HepG2 (cell line): ENCODE measurements around the gene AP3D1. TPM values are rescaled to one million over a fixed set of nuclear protein-coding genes. Genes with fewer than 3 reads are reported as not detected.
A peak's percentile ranks its signal among the peaks of the same experiment; 100 is the strongest.

Experiments used
- ATAC-seq: fragments of 200-7000 bp; cut with Tn5 transposase; 3 replicates; pipeline ENCODE4 v1.9.1; 2020; ENCODE audit warnings: mild to moderate bottlenecking, moderate library complexity
- BruUV-seq: library from RNA; stranded (reverse); fragments of 400-500 nt; replicated peaks from 2 replicates; lab custom pipeline; 2021; lab: Mats Ljungman, UMichigan
- CTCF ChIA-PET: fragments of 300-600 bp; formaldehyde crosslinking; extraction: SDS; loops from one replicate; lab custom pipeline; 2021; ENCODE audit warnings: low total read pairs, inconsistent platforms, low intra/inter-chr PET ratio; lab: Yijun Ruan, JAX
- POLR2A ChIA-PET: fragments of 350-600 bp; sonication (Branson Sonifier 250); formaldehyde crosslinking; loops from one replicate; lab custom pipeline; 2020; ENCODE audit warnings: antibody characterized with exemption, inconsistent platforms; lab: Yijun Ruan, JAX
- DNase-seq: peaks from one replicate; pipeline ENCODE4 v3.0.0-alpha.2; 2015; ENCODE audit warnings: low spot score
- FAIRE-seq: peaks from 3 replicates; lab custom pipeline; 2011; peaks lifted over from hg19 to GRCh38; lab: Jason Lieb, UNC
- H2AFZ ChIP-seq: one replicate; pipeline ENCODE4 v1.6.1; 2011; ENCODE audit warnings: low read length, inconsistent platforms
- H3K27ac ChIP-seq: fragments of 300-600 bp; 3 replicates; pipeline ENCODE4 v1.8.0; 2011; ENCODE audit warnings: mixed run types, mild to moderate bottlenecking, mixed read lengths, low read length, inconsistent platforms; ENCODE audit not compliant: insufficient read depth; ENCODE audit errors: extremely low read length
- H3K27me3 ChIP-seq, 2 experiments: fragments of 200-600 bp in 1 of 2; 2 replicates in 1 of 2; 3 replicates in 1 of 2; pipeline versions ENCODE4 v1.6.0 to v1.8.0; 2011; ENCODE audit warnings: low read length in 2 of 2, mild to moderate bottlenecking in 2 of 2, moderate library complexity in 2 of 2, inconsistent platforms in 1 of 2; ENCODE audit not compliant: insufficient read depth in 2 of 2, control insufficient read depth in 1 of 2
- H3K36me3 ChIP-seq, 2 experiments: fragments of 200-600 bp in 1 of 2; replicated peaks in 1 of 2; 2 replicates in 1 of 2; 3 replicates in 1 of 2; pipeline versions ENCODE4 v1.5.1 to v1.8.0; 2011; ENCODE audit warnings: low read length in 2 of 2, inconsistent platforms in 1 of 2; ENCODE audit not compliant: insufficient read depth in 2 of 2, control insufficient read depth in 1 of 2
- H3K4me1 ChIP-seq: 2 replicates; pipeline ENCODE4 v1.5.1; 2012; ENCODE audit warnings: low read length, inconsistent platforms; ENCODE audit not compliant: insufficient read depth
- H3K4me2 ChIP-seq: 2 replicates; pipeline ENCODE4 v1.6.0; 2011; ENCODE audit warnings: low read depth, low read length, inconsistent platforms
- H3K4me3 ChIP-seq, 3 experiments: fragments of 200-600 bp in 1 of 3; sonication (generic), shearing (Covaris generic) in 1 of 3; replicated peaks in 1 of 3; 2 replicates each; pipeline ENCODE4 v1.5.1; 2011 to 2016; ENCODE audit warnings: low read length in 3 of 3, inconsistent platforms in 2 of 3, low read depth in 2 of 3, mild to moderate bottlenecking in 2 of 3, control low read depth in 1 of 3, mixed read lengths in 1 of 3; ENCODE audit not compliant: insufficient read depth in 1 of 3
- H3K79me2 ChIP-seq: one replicate; pipeline ENCODE4 v1.6.1; 2011; ENCODE audit warnings: low read length, inconsistent platforms; ENCODE audit not compliant: insufficient read depth
- H3K9ac ChIP-seq: 2 replicates; pipeline ENCODE4 v1.6.0; 2011; ENCODE audit warnings: mild to moderate bottlenecking, low read depth, low read length, inconsistent platforms; ENCODE audit not compliant: insufficient read depth
- H3K9me3 ChIP-seq: 2 replicates; pipeline ENCODE4 v1.5.1; 2012; ENCODE audit warnings: mild to moderate bottlenecking, low read length
- H4K20me1 ChIP-seq: 2 replicates; pipeline ENCODE4 v1.6.0; 2011; ENCODE audit warnings: inconsistent platforms, mild to moderate bottlenecking, low read length, moderate library complexity; ENCODE audit not compliant: insufficient read depth
- CREM ChIP-seq, 2 experiments: sonication (generic) in 1 of 2; formaldehyde crosslinking in 1 of 2; IDR thresholded peaks; 2 replicates each; pipeline versions ENCODE4 v1.4.0 to v1.6.1; 2016 to 2020; ENCODE audit warnings: antibody characterized with exemption in 1 of 2, mild to moderate bottlenecking in 1 of 2, missing genetic modification reagents in 1 of 2
- FOXA1 ChIP-seq, 2 experiments: fragments of 450-650 bp in 1 of 2; sonication (generic) in 1 of 2; formaldehyde crosslinking in 1 of 2; IDR thresholded peaks; 2 replicates each; pipeline versions ENCODE4 v1.4.0 to v1.6.1; 2016 to 2020; ENCODE audit warnings: missing genetic modification reagents in 1 of 2
- FOXA3 ChIP-seq: IDR thresholded peaks from 2 replicates; pipeline ENCODE4 v1.6.1; 2016; ENCODE audit warnings: missing genetic modification reagents, missing compliant biosample characterization
- FOXM1 ChIP-seq: sonication (generic); formaldehyde crosslinking; IDR thresholded peaks from 2 replicates; pipeline ENCODE4 v1.5.0; 2020; ENCODE audit warnings: missing genetic modification reagents
- MIER2 ChIP-seq: IDR thresholded peaks from 2 replicates; pipeline ENCODE4 v1.6.1; 2016; ENCODE audit warnings: missing biosample characterization, missing genetic modification reagents
- MTA1 ChIP-seq: sonication (generic); formaldehyde crosslinking; IDR thresholded peaks from 2 replicates; pipeline ENCODE4 v1.4.0; 2020; ENCODE audit warnings: missing genetic modification reagents, mild to moderate bottlenecking, borderline replicate concordance
- MXI1 ChIP-seq: IDR thresholded peaks from 3 replicates; pipeline ENCODE4 v1.6.1; 2012; ENCODE audit warnings: low read depth, low read length, inconsistent platforms, borderline replicate concordance
- ONECUT2 ChIP-seq: sonication (generic); formaldehyde crosslinking; IDR thresholded peaks from 2 replicates; pipeline ENCODE4 v1.4.0; 2020; ENCODE audit warnings: missing genetic modification reagents
- PAX8 ChIP-seq: sonication (generic); formaldehyde crosslinking; IDR thresholded peaks from 2 replicates; pipeline ENCODE4 v1.8.0; 2022; ENCODE audit warnings: mild to moderate bottlenecking, missing genetic modification reagents, borderline replicate concordance
- RCOR2 ChIP-seq: IDR thresholded peaks from 2 replicates; pipeline ENCODE4 v1.6.1; 2016; ENCODE audit warnings: missing biosample characterization, missing genetic modification reagents
- SAP130 ChIP-seq: IDR thresholded peaks from 2 replicates; pipeline ENCODE4 v1.6.1; 2016; ENCODE audit warnings: low read depth
- SIN3A ChIP-seq: IDR thresholded peaks from 2 replicates; pipeline ENCODE4 v1.6.1; 2011; ENCODE audit warnings: low read depth, mild to moderate bottlenecking, control low read depth, low read length, borderline replicate concordance
- TARDBP ChIP-seq: sonication (generic); formaldehyde crosslinking; IDR thresholded peaks from 2 replicates; pipeline ENCODE4 v1.8.0; 2022; ENCODE audit warnings: mild to moderate bottlenecking, missing genetic modification reagents
- TGIF2 ChIP-seq: IDR thresholded peaks from 2 replicates; pipeline ENCODE4 v1.6.1; 2016; ENCODE audit warnings: control low read depth, missing compliant biosample characterization
- YEATS2 ChIP-seq: sonication (generic); formaldehyde crosslinking; IDR thresholded peaks from 2 replicates; pipeline ENCODE4 v1.4.0; 2020; ENCODE audit warnings: missing genetic modification reagents, borderline replicate concordance
- ZMAT3 ChIP-seq: sonication (generic); formaldehyde crosslinking; conservative IDR thresholded peaks from 2 replicates; pipeline ENCODE4 v1.7.0; 2021; ENCODE audit warnings: missing genetic modification reagents
- ZNF253 ChIP-seq: sonication (generic); formaldehyde crosslinking; IDR thresholded peaks from 2 replicates; pipeline ENCODE4 v1.8.0; 2022; ENCODE audit warnings: mild to moderate bottlenecking, missing genetic modification reagents, borderline replicate concordance
- ZNF549 ChIP-seq: sonication (generic); formaldehyde crosslinking; IDR thresholded peaks from 2 replicates; pipeline ENCODE4 v1.5.0; 2020; ENCODE audit warnings: missing genetic modification reagents
- ZNF678 ChIP-seq: sonication (generic); formaldehyde crosslinking; IDR thresholded peaks from 2 replicates; pipeline ENCODE4 v1.4.0; 2020; ENCODE audit warnings: mild to moderate bottlenecking, missing genetic modification reagents
- ZSCAN29 ChIP-seq: sonication (generic); formaldehyde crosslinking; conservative IDR thresholded peaks from 2 replicates; pipeline ENCODE4 v1.4.0; 2020; ENCODE audit warnings: mild to moderate bottlenecking, missing genetic modification reagents
- WGBS: methylation state at CpG from one replicate; pipeline ENCODE4 v1.1.6; 2017; ENCODE audit warnings: low lambda C conversion rate; 5-methylcytosine and 5-hydroxymethylcytosine counted together
- in situ Hi-C: cut with HindIII; loops from 2 replicates; pipeline ENCODE4 v1.10.0; 2017; ENCODE audit warnings: low pct_unique_long_range_greater_than_20kb; ENCODE audit not compliant: extremely low pct_ligation_motif_present
- intact Hi-C: fragments of 100-400 bp; cut with micrococcal nuclease; formaldehyde crosslinking; loops from one replicate; pipeline ENCODE4 v1.10.0; 2022; ENCODE audit not compliant: unreplicated experiment
- polyA plus RNA-seq, 8 experiments: library from polyadenylated mRNA; depleted of rRNA in 3 of 8; stranded (reverse) in 7 of 8; unstranded in 1 of 8; fragments of >200 nt; fragmentation: Illumina TruSeq in 4 of 8; extraction: Trizol in 4 of 8; gene quantifications; 2 replicates each; pipeline versions ENCODE4 v1.2.1 to v1.2.3, GENCODE V29; 2011 to 2016; ENCODE audit warnings: low read depth in 4 of 8, missing spikeins in 1 of 8, mixed read lengths in 1 of 8; ENCODE audit not compliant: insufficient read depth in 1 of 8
- total RNA-seq, 5 experiments: library from RNA; depleted of rRNA; stranded (reverse); fragments of >200 nt; fragmentation: Illumina TruSeq; extraction: Trizol; gene quantifications; 2 replicates each; pipeline ENCODE4 v1.2.3, GENCODE V29; 2016; ENCODE audit warnings: low read depth in 1 of 5
- TF ChIP-seq, protein P1 (sequence below): IDR thresholded peaks from 2 replicates; pipeline ENCODE4 v1.6.1; 2016; ENCODE audit warnings: low read depth, control low read depth
- TF ChIP-seq, protein P2 (sequence below), 2 experiments: IDR thresholded peaks; 2 replicates each; pipeline ENCODE4 v1.6.1; 2011 to 2012; ENCODE audit warnings: low read length in 2 of 2, borderline replicate concordance in 1 of 2, low read depth in 1 of 2, mild to moderate bottlenecking in 1 of 2, moderate library complexity in 1 of 2

AP3D1 gene
- total and polyA plus RNA-seq, 2 of the 13 experiments (the other 11 are each of a cell fraction or from before 2014, with no cell fraction given) = 68.0 to 82.6 TPM

DNA sequence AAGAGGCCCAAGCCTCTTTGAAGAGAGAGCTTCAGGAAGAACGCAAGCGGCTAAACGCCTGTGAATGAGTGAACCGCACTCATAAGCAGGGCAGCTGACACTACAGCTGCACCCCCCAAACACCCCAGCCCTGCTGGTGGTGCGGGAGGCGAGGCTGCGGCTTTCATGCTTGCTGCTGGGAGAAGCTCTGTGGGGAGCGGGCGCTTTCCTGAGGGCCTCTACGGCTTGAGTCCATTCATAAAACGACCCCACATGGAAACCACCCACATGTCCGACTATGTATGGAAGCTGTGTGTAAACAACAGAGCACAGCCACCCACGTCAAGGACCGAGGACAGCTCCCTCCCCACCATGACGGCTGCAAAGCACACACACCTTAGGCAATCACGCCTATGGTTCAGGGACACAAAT lies 5.5 kb downstream of the AP3D1 start:
- in situ Hi-C loops = no loop called here
- ATAC-seq (peak; percentile 31; the same call in 2 of the 3 replicates), DNase-seq (no peak), FAIRE-seq (peak; percentile 43)
- Histone ChIP-seq H3K9ac (no peak overlapping the region), H2AFZ (no peak overlapping the region), H3K9me3 (no peaks in the 10 kb centered on the region), H3K36me3 (peaks cover 6 to 9% of the 10 kb centered on the region in 2 experiments; a peak in 2 of 5 replicates), H3K4me1 (peaks cover 49% of the 10 kb centered on the region), H3K4me2 (no peak overlapping the region), H3K79me2 (peaks cover 85% of the 10 kb centered on the region), H3K27ac (peak overlapping the region; percentile 9), H4K20me1 (peaks cover 37% of the 10 kb centered on the region), H3K4me3 (no peak overlapping the region), H3K27me3 (no peaks in the 10 kb centered on the region; a peak in 1 of 5 replicates)
- intact Hi-C loops = no loop called here
- no TSS peak for BruUV-seq
- WGBS = 85% methylated on average over 8 of the region's 16 CpGs
- ChIA-PET CTCF (no interaction called here), POLR2A (interaction anchor here (1.5 kb wide), 1 partner anchor 67 kb away, joined by 5 read pairs; no protein-coding TSS in a partner anchor)
- TF ChIP-seq SIN3A = 0 out of 2 replicates have a peak, but pooled peaks have one; percentile 22
- 0 out of 2 replicates have a peak, but pooled peaks have one; percentile 23 for TF ChIP-seq FOXA3 (CRISPR knock-in tag)
- peak; percentile 59; the same call in 1 of the 2 replicates for TF ChIP-seq TGIF2 (CRISPR knock-in tag)
- TF ChIP-seq SAP130 = peak; percentile 33; the same call in 1 of the 2 replicates
- TF ChIP-seq FOXM1 (CRISPR knock-in tag) = no peak
- no peak for TF ChIP-seq PAX8 (CRISPR knock-in tag)
- TF ChIP-seq YEATS2 (CRISPR knock-in tag) = peak; percentile 5; the same call in 1 of the 2 replicates
- no peak for TF ChIP-seq RCOR2 (CRISPR knock-in tag)
- no peak for TF ChIP-seq CREM (IDR thresholded peaks at IDR 0.05)
- no peak for TF ChIP-seq CREM (CRISPR knock-in tag; IDR thresholded peaks at IDR 0.05)
- no peak for TF ChIP-seq FOXA1 (IDR thresholded peaks at IDR 0.05)
- peak; percentile 38; the same call in 1 of the 2 replicates for TF ChIP-seq FOXA1 (CRISPR knock-in tag; IDR thresholded peaks at IDR 0.05)
- TF ChIP-seq MXI1 = 0 out of 3 replicates have a peak, but pooled peaks have one; percentile 35
- 0 out of 2 replicates have a peak, but pooled peaks have one; percentile 21 for TF ChIP-seq TARDBP (CRISPR knock-in tag)
- TF ChIP-seq ZNF549 = no peak
- no peak for TF ChIP-seq ZMAT3
- no peak for TF ChIP-seq ONECUT2 (CRISPR knock-in tag)
- TF ChIP-seq ZSCAN29 = no peak
- TF ChIP-seq, protein P1, sequence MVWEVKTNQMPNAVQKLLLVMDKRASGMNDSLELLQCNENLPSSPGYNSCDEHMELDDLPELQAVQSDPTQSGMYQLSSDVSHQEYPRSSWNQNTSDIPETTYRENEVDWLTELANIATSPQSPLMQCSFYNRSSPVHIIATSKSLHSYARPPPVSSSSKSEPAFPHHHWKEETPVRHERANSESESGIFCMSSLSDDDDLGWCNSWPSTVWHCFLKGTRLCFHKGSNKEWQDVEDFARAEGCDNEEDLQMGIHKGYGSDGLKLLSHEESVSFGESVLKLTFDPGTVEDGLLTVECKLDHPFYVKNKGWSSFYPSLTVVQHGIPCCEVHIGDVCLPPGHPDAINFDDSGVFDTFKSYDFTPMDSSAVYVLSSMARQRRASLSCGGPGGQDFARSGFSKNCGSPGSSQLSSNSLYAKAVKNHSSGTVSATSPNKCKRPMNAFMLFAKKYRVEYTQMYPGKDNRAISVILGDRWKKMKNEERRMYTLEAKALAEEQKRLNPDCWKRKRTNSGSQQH (CRISPR knock-in tag) = 0 out of 2 replicates have a peak, but pooled peaks have one; percentile 41
- TF ChIP-seq ZNF678 (CRISPR knock-in tag) = no peak
- no peak for TF ChIP-seq ZNF253 (CRISPR knock-in tag)
- TF ChIP-seq MIER2 (CRISPR knock-in tag) = peak; percentile 90
- TF ChIP-seq, protein P2, sequence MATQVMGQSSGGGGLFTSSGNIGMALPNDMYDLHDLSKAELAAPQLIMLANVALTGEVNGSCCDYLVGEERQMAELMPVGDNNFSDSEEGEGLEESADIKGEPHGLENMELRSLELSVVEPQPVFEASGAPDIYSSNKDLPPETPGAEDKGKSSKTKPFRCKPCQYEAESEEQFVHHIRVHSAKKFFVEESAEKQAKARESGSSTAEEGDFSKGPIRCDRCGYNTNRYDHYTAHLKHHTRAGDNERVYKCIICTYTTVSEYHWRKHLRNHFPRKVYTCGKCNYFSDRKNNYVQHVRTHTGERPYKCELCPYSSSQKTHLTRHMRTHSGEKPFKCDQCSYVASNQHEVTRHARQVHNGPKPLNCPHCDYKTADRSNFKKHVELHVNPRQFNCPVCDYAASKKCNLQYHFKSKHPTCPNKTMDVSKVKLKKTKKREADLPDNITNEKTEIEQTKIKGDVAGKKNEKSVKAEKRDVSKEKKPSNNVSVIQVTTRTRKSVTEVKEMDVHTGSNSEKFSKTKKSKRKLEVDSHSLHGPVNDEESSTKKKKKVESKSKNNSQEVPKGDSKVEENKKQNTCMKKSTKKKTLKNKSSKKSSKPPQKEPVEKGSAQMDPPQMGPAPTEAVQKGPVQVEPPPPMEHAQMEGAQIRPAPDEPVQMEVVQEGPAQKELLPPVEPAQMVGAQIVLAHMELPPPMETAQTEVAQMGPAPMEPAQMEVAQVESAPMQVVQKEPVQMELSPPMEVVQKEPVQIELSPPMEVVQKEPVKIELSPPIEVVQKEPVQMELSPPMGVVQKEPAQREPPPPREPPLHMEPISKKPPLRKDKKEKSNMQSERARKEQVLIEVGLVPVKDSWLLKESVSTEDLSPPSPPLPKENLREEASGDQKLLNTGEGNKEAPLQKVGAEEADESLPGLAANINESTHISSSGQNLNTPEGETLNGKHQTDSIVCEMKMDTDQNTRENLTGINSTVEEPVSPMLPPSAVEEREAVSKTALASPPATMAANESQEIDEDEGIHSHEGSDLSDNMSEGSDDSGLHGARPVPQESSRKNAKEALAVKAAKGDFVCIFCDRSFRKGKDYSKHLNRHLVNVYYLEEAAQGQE (IDR thresholded peaks at IDR 0.05; ENCODE audit: borderline replicate concordance in 1 of 2, low read depth in 1 of 2, low read length in 2 of 2) = peak; percentile 62 to 91
- TF ChIP-seq MTA1 = 0 out of 2 replicates have a peak, but pooled peaks have one; percentile 20
